A549 (cell line): ENCODE measurements around the gene PTPRJ.

Experiments
- CBX8 ChIP-seq: fragments of 200-600 bp; sonication (generic); IDR thresholded peaks from 2 replicates; pipeline ENCODE4 v1.6.1; 2016
- CTCF ChIP-seq: fragments of >200 bp; sonication (Bioruptor Twin); formaldehyde crosslinking; IDR thresholded peaks from 3 replicates; pipeline ENCODE4 v1.5.1; 2016
- EP300 ChIP-seq, 2 experiments: fragments of >200 bp; sonication (Bioruptor Twin); formaldehyde crosslinking; IDR thresholded peaks; 2 replicates in 1 of 2; 3 replicates in 1 of 2; pipeline ENCODE4 v1.6.1; 2016 to 2017
- GATA3 ChIP-seq: IDR thresholded peaks from 2 replicates; pipeline ENCODE4 v1.6.1; 2012; ENCODE audit warnings: borderline replicate concordance

- TF ChIP-seq CTCF (no peak), EP300 (IDR thresholded peaks at IDR 0.05) (no peak), GATA3 (no peak), CBX8 (no peak)
These were observed 22.2 kb downstream of the PTPRJ start for GRCh38 chr11:48002561-48002960.
